Breast epithelium (tissue), 4 donors: Measurements from ENCODE around the gene LHFPL3. TPM values are rescaled to one million over a fixed set of nuclear protein-coding genes. Genes with fewer than 3 reads are reported as not detected.

Source experiments
- DNase-seq, 2 donors: peaks; one replicate each; pipeline ENCODE4 v3.0.0-alpha.2; 2019; ENCODE audit warnings: low spot score in 2 of 2
- H3K27ac ChIP-seq, 2 donors: fragments of 200-600 bp; sonication (generic) in 1 of 2; one replicate each; pipeline ENCODE4 v1.5.1; 2016 to 2019; ENCODE audit warnings: mild to moderate bottlenecking in 1 of 2
- H3K27me3 ChIP-seq, 2 donors: fragments of 200-600 bp; sonication (generic) in 1 of 2; one replicate each; pipeline versions ENCODE4 v1.5.1 to v1.6.0; 2017 to 2019; ENCODE audit warnings: control low read depth in 1 of 2, mild to moderate bottlenecking in 1 of 2
- H3K36me3 ChIP-seq: fragments of 200-600 bp; one replicate; pipeline ENCODE4 v1.5.1; 2019
- H3K4me1 ChIP-seq, 2 donors: fragments of 200-600 bp; sonication (generic); one replicate each; pipeline ENCODE4 v1.5.1; 2016 to 2019; ENCODE audit warnings: control low read depth in 1 of 2
- H3K4me3 ChIP-seq, 3 donors: fragments of 200-600 bp; sonication (generic); 1 replicate in 2 of 3; 2 replicates in 1 of 3; pipeline ENCODE4 v1.5.1; 2016 to 2019; ENCODE audit warnings: mild to moderate bottlenecking in 3 of 3, moderate library complexity in 2 of 3
- H3K9me3 ChIP-seq, 2 donors: fragments of 200-600 bp; sonication (generic) in 1 of 2; one replicate each; pipeline ENCODE4 v1.5.1; 2016 to 2019; ENCODE audit warnings: control low read depth in 1 of 2
- CTCF ChIP-seq, 3 donors: fragments of 450-650 bp; IDR thresholded peaks; one replicate each; pipeline ENCODE4 v1.5.1; 2016 to 2017; ENCODE audit warnings: antibody characterized with exemption in 3 of 3, mild to moderate bottlenecking in 3 of 3, moderate library complexity in 3 of 3
- POLR2A ChIP-seq: fragments of 450-650 bp; IDR thresholded peaks from one replicate; pipeline ENCODE4 v1.6.1; 2016; ENCODE audit warnings: antibody characterized with exemption, mild to moderate bottlenecking, moderate library complexity
- POLR2AphosphoS5 ChIP-seq, 3 donors: sonication (generic); formaldehyde crosslinking; IDR thresholded peaks; one replicate each; pipeline ENCODE4 v1.6.1; 2017; ENCODE audit warnings: antibody characterized with exemption in 3 of 3
- intact Hi-C: fragments of 100-400 bp; cut with DNase I; formaldehyde crosslinking; loops from one replicate; pipeline ENCODE4 v1.15.1; 2023; ENCODE audit warnings: low total_unique reads
- total RNA-seq, 3 donors: library from RNA; depleted of rRNA; stranded (reverse); fragments of >200 nt; gene quantifications; one replicate each; pipeline ENCODE4 v1.1.0, GENCODE V29; 2016

The LHFPL3 gene
- total RNA-seq, 3 donors from 2014 or later = not detected

DNA sequence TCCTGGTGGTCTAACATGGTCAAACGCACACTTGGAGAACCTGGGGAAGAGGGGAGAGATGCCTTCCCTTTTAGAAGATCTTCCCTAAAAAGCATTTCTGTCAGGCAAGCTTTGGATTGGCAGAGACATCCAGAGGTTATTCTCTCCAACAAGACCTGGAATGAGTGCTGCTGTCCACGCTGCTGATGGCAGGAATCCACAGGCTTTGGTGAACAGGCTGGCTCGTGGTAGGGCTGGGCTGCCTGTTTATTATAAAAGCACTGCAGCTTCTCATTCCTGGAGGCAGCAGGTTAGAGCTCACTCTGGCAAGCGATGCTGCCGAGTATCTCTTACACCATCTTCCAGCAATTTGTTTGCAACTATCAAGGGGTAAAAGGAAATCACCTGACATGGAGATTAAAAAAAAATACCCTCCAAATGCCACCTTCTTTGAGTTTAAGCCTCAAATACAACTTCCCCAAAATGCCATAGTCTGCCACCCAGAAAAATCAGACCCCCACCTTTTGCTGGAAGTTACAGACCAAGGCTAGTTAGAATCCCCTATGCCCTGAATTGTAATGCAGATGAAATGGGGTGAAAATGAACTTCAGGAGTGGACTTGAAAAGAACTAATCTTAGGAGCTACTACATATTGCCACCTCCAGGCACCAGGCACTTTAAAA is 533.5 kb downstream of the LHFPL3 start:
- peaks cover 4 to 8% of the 10 kb centered on the region in 2 donors for H3K9me3 ChIP-seq
- no peaks in the 10 kb centered on the region for H3K4me1 ChIP-seq
- intact Hi-C loops = no loop called here
- H3K36me3 ChIP-seq = no peaks in the 10 kb centered on the region
- H3K27ac ChIP-seq = no peak overlapping the region
- H3K4me3 ChIP-seq = no peak overlapping the region
- peaks cover 0 to 8% of the 10 kb centered on the region in 2 donors for H3K27me3 ChIP-seq
- no peak for DNase-seq
- TF ChIP-seq POLR2AphosphoS5 (IDR thresholded peaks at IDR 0.05) (no peak), POLR2A (no peak), CTCF (IDR thresholded peaks at IDR 0.05) (no peak)

DNA sequence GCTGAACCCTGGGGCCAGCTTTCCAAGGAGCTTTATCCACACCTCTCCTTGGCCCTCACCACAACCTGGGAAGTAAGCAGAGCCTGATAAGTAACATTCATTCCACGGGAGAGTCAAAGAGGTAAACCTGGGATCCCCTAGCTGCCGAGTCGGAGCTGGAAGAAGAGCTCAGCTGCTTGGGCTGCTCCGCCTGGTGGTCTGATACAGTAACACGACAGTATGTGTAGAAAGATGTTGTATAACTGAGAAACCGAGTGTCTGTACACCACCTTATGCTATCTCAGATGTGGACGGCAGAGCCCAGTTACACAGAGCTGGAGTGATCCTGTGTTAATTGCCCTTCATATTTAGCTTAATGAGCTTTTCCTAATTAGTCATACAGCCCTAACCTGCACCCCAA is 534.3 kb downstream of the LHFPL3 start:
- DNase-seq = no peak
- intact Hi-C loops = no loop called here
- Histone ChIP-seq H3K27me3 (peaks cover 0 to 8% of the 10 kb centered on the region in 2 donors), H3K36me3 (no peaks in the 10 kb centered on the region), H3K4me1 (no peaks in the 10 kb centered on the region), H3K4me3 (no peak overlapping the region), H3K9me3 (peaks cover 4 to 8% of the 10 kb centered on the region in 2 donors), H3K27ac (no peak overlapping the region)
- TF ChIP-seq POLR2A = no peak
- no peak for TF ChIP-seq CTCF (IDR thresholded peaks at IDR 0.05)
- TF ChIP-seq POLR2AphosphoS5 (IDR thresholded peaks at IDR 0.05) = no peak

- no peaks in the 10 kb centered on the region for H3K4me1 ChIP-seq
- no peak for DNase-seq
- no peak overlapping the region for H3K4me3 ChIP-seq
- H3K27me3 ChIP-seq = no peaks in the 10 kb centered on the region
- no peak overlapping the region for H3K27ac ChIP-seq
- intact Hi-C loops = no loop called here
- H3K36me3 ChIP-seq = no peaks in the 10 kb centered on the region
- no peaks in the 10 kb centered on the region for H3K9me3 ChIP-seq
- TF ChIP-seq CTCF (IDR thresholded peaks at IDR 0.05) (no peak), POLR2AphosphoS5 (IDR thresholded peaks at IDR 0.05) (no peak), POLR2A (no peak)
Observed at GRCh38 chr7:104873401-104873800, 545.0 kb downstream of the LHFPL3 start.

GRCh38 chr7:104878577-104878976 is 550.2 kb downstream of the LHFPL3 start:
- Histone ChIP-seq H3K4me1 (no peaks in the 10 kb centered on the region), H3K9me3 (peaks cover 0 to 8% of the 10 kb centered on the region in 2 donors), H3K27ac (no peak overlapping the region), H3K27me3 (no peaks in the 10 kb centered on the region), H3K4me3 (no peak overlapping the region), H3K36me3 (no peaks in the 10 kb centered on the region)
- intact Hi-C loops = no loop called here
- TF ChIP-seq CTCF (IDR thresholded peaks at IDR 0.05) (no peak), POLR2A (no peak), POLR2AphosphoS5 (IDR thresholded peaks at IDR 0.05) (no peak)
- DNase-seq = no peak

- intact Hi-C loops = no loop called here
- H3K36me3 ChIP-seq = no peaks in the 10 kb centered on the region
- no peak for DNase-seq
- H3K9me3 ChIP-seq = peaks cover 0 to 8% of the 10 kb centered on the region in 2 donors
- no peak overlapping the region for H3K4me3 ChIP-seq
- TF ChIP-seq POLR2A (no peak), POLR2AphosphoS5 (IDR thresholded peaks at IDR 0.05) (no peak), CTCF (IDR thresholded peaks at IDR 0.05) (no peak)
- H3K27me3 ChIP-seq = no peaks in the 10 kb centered on the region
- no peaks in the 10 kb centered on the region for H3K4me1 ChIP-seq
- no peak overlapping the region for H3K27ac ChIP-seq
Observed at GRCh38 chr7:104883248-104883717, 554.9 kb downstream of the LHFPL3 start.
